AG09319 (cell line): ENCODE measurements around the gene TTC28.
"Not testable (repeated sequence)": the region's sequence is repeated elsewhere in the genome, so short reads cannot be mapped to it uniquely, and the experiment has no call there.

Source experiments
- DNase-seq: peaks from one replicate; pipeline ENCODE4 v3.0.0-alpha.2; 2010; ENCODE audit warnings: low read depth; ENCODE audit errors: extremely low read depth
- TF ChIP-seq, protein P1 (sequence below): IDR thresholded peaks from 2 replicates; pipeline ENCODE4 v1.5.1; 2011; ENCODE audit warnings: low read depth, mild to moderate bottlenecking, inconsistent platforms, low read length, moderate library complexity

The TTC28 gene

DNA sequence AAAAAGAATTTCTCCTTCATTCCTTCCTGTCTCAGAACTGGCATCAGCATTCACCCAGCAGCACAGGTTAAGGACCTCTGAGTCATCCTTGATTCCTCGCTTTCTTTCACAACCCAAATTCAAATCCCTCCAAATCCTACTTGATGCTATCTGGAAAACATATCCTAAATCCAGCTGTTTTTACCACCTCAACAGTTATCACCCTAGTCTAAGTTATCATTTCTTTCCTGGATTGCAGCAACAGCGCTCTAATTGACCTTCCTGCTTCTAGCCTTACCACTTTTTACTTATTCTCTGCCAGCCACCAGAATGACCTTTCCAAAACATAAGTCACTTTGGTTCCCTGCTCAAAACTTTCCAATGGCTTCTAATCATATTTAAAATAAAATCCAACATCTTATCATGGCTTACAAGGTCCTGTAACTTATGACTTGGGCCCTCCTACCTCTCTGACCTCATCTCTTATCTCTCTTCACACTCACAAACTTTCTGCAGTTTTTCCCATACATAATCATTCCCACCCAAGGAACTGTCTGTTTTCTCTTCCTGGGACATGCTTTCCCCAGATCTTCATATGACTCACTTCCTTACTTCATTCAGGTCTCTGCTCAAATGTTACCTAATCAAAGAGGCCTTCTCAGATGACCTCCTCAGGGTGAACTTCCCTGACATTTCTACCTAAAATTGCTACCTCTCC is 119.4 kb downstream of the TTC28 start:
- TF ChIP-seq, protein P1, sequence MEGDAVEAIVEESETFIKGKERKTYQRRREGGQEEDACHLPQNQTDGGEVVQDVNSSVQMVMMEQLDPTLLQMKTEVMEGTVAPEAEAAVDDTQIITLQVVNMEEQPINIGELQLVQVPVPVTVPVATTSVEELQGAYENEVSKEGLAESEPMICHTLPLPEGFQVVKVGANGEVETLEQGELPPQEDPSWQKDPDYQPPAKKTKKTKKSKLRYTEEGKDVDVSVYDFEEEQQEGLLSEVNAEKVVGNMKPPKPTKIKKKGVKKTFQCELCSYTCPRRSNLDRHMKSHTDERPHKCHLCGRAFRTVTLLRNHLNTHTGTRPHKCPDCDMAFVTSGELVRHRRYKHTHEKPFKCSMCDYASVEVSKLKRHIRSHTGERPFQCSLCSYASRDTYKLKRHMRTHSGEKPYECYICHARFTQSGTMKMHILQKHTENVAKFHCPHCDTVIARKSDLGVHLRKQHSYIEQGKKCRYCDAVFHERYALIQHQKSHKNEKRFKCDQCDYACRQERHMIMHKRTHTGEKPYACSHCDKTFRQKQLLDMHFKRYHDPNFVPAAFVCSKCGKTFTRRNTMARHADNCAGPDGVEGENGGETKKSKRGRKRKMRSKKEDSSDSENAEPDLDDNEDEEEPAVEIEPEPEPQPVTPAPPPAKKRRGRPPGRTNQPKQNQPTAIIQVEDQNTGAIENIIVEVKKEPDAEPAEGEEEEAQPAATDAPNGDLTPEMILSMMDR = no peak
- DNase-seq = no peak

DNA sequence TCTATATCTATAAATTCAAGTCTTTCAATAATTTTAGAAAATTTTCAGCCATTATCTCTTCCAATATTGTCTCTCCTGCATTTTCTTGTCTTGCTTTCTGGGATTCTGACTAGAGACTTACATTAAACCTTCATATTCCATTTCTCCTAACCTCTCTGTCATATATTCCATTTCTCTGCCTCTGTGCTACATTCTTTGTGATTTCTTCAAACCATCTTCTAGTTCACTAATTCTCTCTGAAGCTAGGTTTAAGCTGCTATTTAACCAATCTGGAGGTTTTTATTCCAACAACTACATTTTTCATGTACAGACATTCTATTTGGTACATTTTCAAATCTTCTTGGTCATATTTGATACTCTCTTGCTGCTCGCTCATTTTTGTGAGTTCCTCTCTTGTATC is 122.5 kb downstream of the TTC28 start:
- TF ChIP-seq, protein P1 = no peak
- no peak for DNase-seq

DNA sequence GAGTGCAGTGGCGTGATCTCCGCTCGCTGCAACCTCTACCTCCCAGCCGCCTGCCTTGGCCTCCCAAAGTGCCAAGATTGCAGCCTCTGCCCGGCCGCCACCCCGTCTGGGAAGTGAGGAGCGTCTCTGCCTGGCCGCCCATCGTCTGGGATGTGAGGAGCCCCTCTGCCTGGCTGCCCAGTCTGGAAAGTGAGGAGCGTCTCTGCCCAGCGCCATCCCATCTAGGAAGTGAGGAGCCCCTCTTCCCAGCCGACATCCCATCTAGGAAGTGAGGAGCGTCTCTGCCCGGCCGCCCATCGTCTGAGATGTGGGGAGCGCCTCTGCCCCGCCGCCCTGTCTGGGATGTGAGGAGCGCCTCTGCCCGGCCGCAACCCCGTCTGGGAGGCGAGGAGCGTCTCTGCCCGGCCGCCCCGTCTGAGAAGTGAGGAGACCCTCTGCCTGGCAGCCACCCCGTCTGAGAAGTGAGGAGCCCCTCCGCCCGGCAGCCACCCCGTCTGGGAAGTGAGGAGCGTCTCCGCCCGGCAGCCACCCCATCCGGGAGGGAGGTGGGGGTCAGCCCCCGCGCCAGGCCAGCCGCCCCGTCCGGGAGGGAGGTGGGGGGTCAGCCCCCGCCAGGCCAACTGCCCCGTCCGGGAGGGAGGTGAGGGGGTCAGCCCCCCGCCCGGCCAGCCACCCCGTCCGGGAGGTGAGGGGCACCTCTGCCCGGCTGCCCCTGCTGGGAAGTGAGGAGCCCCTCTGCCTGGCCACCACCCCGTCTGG is 126.4 kb downstream of the TTC28 start:
- not testable (repeated sequence) for DNase-seq

DNA sequence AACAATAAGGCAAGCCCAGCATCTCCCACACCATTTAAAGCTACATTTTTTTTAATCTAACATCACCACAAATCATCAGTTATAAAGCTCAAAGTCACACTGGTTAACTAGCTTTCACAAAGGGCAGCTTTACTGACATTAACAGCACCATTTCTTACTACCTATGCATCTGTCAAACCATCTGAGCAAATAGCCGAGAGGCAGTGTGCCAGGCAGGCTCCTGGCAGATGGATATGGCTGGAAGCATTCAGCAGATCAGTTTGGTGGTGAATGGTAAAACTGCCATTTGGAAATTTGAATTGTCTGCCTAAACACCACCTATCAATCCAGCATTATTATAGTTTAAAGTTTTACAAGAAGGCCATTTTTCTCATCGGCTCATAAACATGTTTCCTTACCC is 131.2 kb downstream of the TTC28 start:
- TF ChIP-seq, protein P1 = no peak

DNA sequence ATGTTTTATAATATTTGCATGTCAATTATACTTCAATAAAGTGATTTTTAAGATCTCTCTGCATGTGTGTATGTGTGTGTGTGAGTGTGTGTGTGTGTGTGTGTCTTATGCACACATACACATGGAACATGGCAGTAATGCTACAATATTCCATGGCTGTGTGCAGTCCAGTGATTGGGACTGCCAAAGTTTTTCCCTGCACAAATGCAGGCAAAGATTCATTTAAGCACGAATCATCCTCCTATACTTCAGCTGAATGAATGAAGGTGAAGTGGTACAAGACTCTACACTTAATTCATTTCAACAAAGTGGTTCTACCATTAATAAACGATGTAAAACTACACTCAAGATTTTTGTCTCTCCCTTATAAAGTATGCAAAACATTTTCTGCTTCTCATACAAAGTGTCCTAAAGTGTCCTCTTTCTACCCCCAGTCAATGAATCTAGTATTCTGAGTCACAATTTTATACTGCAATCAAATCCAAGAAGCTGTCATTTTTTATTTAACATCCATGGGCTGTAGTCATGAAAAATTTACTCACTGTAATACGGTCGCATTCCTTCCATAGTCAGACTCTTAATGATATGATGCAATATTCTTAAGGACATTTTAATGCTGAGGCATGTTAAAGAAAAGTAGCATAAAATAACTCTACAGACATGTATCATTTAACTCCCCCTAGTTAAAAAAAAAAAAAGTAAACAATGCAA is 132.4 kb downstream of the TTC28 start:
- no peak for DNase-seq
- TF ChIP-seq, protein P1 = no peak

More for the DNA sequence above, 131.2 kb downstream of the TTC28 start:
- no peak for DNase-seq

DNA sequence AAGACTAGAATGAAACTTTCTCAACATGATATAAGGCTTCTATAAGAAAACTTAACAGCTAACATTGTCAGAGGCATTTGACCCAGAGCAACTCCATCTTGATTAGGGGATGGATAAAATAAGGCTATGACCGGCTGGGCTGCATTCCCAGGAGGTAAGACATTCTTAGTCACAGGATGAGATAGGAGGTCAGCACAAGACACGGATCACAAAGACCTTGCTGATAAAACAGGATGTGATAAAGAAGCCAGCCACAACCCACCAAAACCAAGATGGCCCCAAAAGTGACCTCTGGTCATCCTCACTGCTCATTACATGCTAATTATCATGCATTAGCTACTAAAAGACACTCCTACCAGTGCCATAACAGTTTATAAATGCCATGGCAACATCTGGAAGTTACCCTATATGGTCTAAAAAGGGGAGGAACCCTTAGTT is 135.2 kb downstream of the TTC28 start:
- DNase-seq = no peak
- TF ChIP-seq, protein P1 = no peak

DNA sequence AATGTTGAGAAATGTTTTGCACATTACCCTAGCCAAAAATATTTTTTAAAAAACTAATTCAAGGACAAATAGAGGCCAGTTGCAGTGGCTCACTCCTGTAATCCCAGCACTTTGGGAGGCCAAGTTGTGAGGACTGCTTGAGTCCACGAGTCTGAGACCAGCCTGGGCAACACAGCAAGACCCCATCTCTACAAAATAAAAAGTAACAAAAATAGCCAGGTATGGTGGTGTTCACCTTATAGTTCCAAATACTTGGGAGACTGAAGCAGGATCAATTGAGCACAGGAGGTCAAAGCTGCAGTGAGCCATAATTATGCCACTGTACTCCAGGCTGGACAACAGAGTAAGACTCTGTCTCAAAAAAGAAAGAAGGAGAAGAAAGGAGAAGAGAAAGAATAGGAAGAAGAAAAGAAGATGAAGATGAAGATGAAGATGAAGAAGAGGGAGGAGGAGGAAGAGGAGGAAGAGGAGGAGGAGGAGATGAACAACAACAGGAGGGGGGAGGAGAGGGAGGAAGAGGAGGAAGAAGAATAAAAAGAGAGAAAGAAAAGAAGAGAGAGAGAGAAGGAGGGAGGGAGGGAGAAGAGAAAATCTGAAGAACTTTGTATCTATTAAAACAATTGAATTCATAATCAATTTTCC is 136.5 kb downstream of the TTC28 start:
- TF ChIP-seq, protein P1 = no peak
- no peak for DNase-seq
